WTC11 (cell line): ENCODE data around the gene INTU. TPM values are rescaled to one million over a fixed set of nuclear protein-coding genes. Genes with fewer than 3 reads are reported as not detected.

Source experiments
- ATAC-seq: fragments of 200-7000 bp; cut with Tn5 transposase; 2 replicates; pipeline ENCODE4 v1.10.0; 2021; ENCODE audit warnings: mild to moderate bottlenecking, moderate library complexity
- CTCF ChIA-PET: fragments of 300-600 bp; sonication (Branson Sonifier 250); formaldehyde crosslinking; loops from one replicate; lab custom pipeline; 2021; ENCODE audit warnings: antibody characterized with exemption; lab: Charles Lee
- POLR2A ChIA-PET: fragments of 350-600 bp; sonication (Branson Sonifier 250); formaldehyde crosslinking; loops from one replicate; lab custom pipeline; 2021; ENCODE audit warnings: antibody characterized with exemption; lab: Charles Lee
- DNase-seq: peaks from one replicate; pipeline ENCODE4 v3.0.0; 2021; ENCODE audit warnings: low spot score
- H3K27ac Mint-ChIP-seq: 2 replicates; pipeline ENCODE4 v1.8.0; 2021; ENCODE audit warnings: mixed read lengths
- H3K27me3 Mint-ChIP-seq: 2 replicates; pipeline ENCODE4 v1.8.0; 2021; ENCODE audit warnings: low read depth, mild to moderate bottlenecking, moderate library complexity, mixed read lengths
- H3K36me3 Mint-ChIP-seq: 2 replicates; pipeline ENCODE4 v1.8.0; 2021; ENCODE audit warnings: mixed read lengths
- H3K4me1 Mint-ChIP-seq: 2 replicates; pipeline ENCODE4 v1.8.0; 2022; ENCODE audit warnings: mixed read lengths
- H3K4me3 Mint-ChIP-seq: 2 replicates; pipeline ENCODE4 v1.8.0; 2021; ENCODE audit warnings: mild to moderate bottlenecking, moderate library complexity, mixed read lengths
- H3K9me3 Mint-ChIP-seq: 2 replicates; pipeline ENCODE4 v1.8.0; 2021; ENCODE audit warnings: mixed read lengths
- AR ChIP-seq: fragments of 250-450 bp; sonication (Bioruptor Pico); IDR thresholded peaks from 2 replicates; pipeline ENCODE4 v1.9.0; 2021; ENCODE audit warnings: mild to moderate bottlenecking
- CTCF ChIP-seq: fragments of 200-600 bp; IDR thresholded peaks from 2 replicates; pipeline ENCODE4 v1.8.0; 2022; ENCODE audit warnings: antibody characterized with exemption
- FOXJ3 ChIP-seq: sonication (generic); formaldehyde crosslinking; IDR thresholded peaks from 2 replicates; pipeline ENCODE4 v1.9.0; 2021; ENCODE audit warnings: missing genetic modification reagents, mild to moderate bottlenecking, borderline replicate concordance
- JAZF1 ChIP-seq: fragments of 250-450 bp; sonication (Bioruptor Pico); IDR thresholded peaks from 2 replicates; pipeline ENCODE4 v1.9.0; 2021; ENCODE audit warnings: moderate library complexity, mild to moderate bottlenecking, inconsistent platforms
- PRDM15 ChIP-seq: sonication (generic); formaldehyde crosslinking; IDR thresholded peaks from 2 replicates; pipeline ENCODE4 v1.8.0; 2022; ENCODE audit warnings: missing genetic modification reagents
- PREB ChIP-seq: sonication (generic); formaldehyde crosslinking; IDR thresholded peaks from 2 replicates; pipeline ENCODE4 v1.8.1; 2022; ENCODE audit warnings: mild to moderate bottlenecking, missing genetic modification reagents, moderate library complexity, borderline replicate concordance
- STAT6 ChIP-seq: sonication (generic); formaldehyde crosslinking; conservative IDR thresholded peaks from 2 replicates; pipeline ENCODE4 v1.8.1; 2023; ENCODE audit warnings: mild to moderate bottlenecking, low read depth, missing genetic modification reagents, moderate library complexity
- TEAD1 ChIP-seq: sonication (generic); formaldehyde crosslinking; IDR thresholded peaks from 2 replicates; pipeline ENCODE4 v1.8.0; 2022; ENCODE audit warnings: mild to moderate bottlenecking, missing genetic modification reagents
- ZNF317 ChIP-seq: sonication (generic); formaldehyde crosslinking; IDR thresholded peaks from 2 replicates; pipeline ENCODE4 v1.8.1; 2023; ENCODE audit warnings: low read depth, mild to moderate bottlenecking, moderate library complexity, missing genetic modification reagents, borderline replicate concordance
- total RNA-seq: library from RNA; stranded (reverse); gene quantifications from 3 replicates; pipeline ENCODE4 v1.2.3, GENCODE V29; 2021
- TF ChIP-seq, protein P1 (sequence below): fragments of 250-450 bp; sonication (Bioruptor Pico); conservative IDR thresholded peaks from 2 replicates; pipeline ENCODE4 v1.9.0; 2021; ENCODE audit warnings: mild to moderate bottlenecking
- TF ChIP-seq, protein P2 (sequence below): sonication (generic); formaldehyde crosslinking; IDR thresholded peaks from 2 replicates; pipeline ENCODE4 v1.8.0; 2022; ENCODE audit warnings: mild to moderate bottlenecking, missing genetic modification reagents
- TF ChIP-seq, protein P3 (sequence below): sonication (generic); formaldehyde crosslinking; IDR thresholded peaks from 2 replicates; pipeline ENCODE4 v1.8.0; 2023; ENCODE audit warnings: missing genetic modification reagents, mild to moderate bottlenecking, borderline replicate concordance

The INTU gene
- total RNA-seq, 1 experiment from 2014 or later = 15.0 TPM

- TF ChIP-seq PREB (CRISPR knock-in tag) = no peak
Observed at GRCh38 chr4:127771535-127772275, 138.9 kb downstream of the INTU start (continued).

- POLR2A ChIA-PET = no interaction called here
- TF ChIP-seq, protein P1, sequence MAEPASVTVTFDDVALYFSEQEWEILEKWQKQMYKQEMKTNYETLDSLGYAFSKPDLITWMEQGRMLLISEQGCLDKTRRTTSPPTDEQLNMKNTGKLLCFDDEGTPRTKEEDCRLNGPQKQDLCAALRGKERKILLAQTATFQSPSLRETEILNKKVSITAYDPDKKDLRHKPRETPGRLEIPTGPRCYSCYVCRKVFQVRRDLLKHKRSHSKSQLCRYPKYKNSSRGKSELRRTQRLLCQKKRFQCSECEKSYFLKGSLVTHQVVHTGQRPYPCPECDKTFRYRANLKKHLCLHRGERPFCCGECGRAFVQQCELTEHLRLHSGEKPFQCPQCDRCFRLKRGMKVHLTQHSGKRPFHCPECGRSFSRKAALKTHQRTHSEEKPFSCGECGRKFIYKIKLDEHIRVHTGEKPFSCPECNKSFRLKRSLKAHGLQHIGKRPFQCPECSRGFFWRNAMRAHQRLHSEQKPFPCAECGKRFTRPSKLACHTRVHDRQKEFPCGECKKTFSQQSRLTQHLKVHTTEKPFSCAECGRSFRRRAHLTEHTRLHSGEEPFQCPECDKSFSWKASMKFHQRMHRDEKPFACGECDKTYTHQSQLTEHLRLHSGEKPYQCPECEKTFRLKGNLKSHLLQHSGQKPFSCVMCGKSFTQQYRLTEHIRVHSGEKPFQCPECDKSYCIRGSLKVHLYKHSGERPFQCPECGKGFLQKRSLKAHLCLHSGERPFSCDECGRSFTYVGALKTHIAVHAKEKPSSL (CRISPR knock-in tag) = no peak
- TF ChIP-seq JAZF1 (CRISPR knock-in tag) (no peak), PRDM15 (CRISPR knock-in tag) (no peak), AR (CRISPR knock-in tag) (no peak), ZNF317 (no peak), STAT6 (CRISPR knock-in tag) (no peak), FOXJ3 (no peak), CTCF (no peak), TEAD1 (no peak)
- TF ChIP-seq, protein P2, sequence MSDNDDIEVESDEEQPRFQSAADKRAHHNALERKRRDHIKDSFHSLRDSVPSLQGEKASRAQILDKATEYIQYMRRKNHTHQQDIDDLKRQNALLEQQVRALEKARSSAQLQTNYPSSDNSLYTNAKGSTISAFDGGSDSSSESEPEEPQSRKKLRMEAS = no peak
- TF ChIP-seq, protein P3, sequence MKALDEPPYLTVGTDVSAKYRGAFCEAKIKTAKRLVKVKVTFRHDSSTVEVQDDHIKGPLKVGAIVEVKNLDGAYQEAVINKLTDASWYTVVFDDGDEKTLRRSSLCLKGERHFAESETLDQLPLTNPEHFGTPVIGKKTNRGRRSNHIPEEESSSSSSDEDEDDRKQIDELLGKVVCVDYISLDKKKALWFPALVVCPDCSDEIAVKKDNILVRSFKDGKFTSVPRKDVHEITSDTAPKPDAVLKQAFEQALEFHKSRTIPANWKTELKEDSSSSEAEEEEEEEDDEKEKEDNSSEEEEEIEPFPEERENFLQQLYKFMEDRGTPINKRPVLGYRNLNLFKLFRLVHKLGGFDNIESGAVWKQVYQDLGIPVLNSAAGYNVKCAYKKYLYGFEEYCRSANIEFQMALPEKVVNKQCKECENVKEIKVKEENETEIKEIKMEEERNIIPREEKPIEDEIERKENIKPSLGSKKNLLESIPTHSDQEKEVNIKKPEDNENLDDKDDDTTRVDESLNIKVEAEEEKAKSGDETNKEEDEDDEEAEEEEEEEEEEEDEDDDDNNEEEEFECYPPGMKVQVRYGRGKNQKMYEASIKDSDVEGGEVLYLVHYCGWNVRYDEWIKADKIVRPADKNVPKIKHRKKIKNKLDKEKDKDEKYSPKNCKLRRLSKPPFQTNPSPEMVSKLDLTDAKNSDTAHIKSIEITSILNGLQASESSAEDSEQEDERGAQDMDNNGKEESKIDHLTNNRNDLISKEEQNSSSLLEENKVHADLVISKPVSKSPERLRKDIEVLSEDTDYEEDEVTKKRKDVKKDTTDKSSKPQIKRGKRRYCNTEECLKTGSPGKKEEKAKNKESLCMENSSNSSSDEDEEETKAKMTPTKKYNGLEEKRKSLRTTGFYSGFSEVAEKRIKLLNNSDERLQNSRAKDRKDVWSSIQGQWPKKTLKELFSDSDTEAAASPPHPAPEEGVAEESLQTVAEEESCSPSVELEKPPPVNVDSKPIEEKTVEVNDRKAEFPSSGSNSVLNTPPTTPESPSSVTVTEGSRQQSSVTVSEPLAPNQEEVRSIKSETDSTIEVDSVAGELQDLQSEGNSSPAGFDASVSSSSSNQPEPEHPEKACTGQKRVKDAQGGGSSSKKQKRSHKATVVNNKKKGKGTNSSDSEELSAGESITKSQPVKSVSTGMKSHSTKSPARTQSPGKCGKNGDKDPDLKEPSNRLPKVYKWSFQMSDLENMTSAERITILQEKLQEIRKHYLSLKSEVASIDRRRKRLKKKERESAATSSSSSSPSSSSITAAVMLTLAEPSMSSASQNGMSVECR (CRISPR knock-in tag) = no peak
Observed at GRCh38 chr4:127772769-127773671, 140.3 kb downstream of the INTU start.

More at GRCh38 chr4:127772769-127773671, 140.3 kb downstream of the INTU start:
- Mint-ChIP-seq H3K4me1 (peaks cover 10% of the 10 kb centered on the region; the same call in 1 of the 2 replicates), H3K27ac (no peak overlapping the region), H3K36me3 (no peaks in the 10 kb centered on the region), H3K9me3 (no peaks in the 10 kb centered on the region), H3K4me3 (no peak overlapping the region), H3K27me3 (no peaks in the 10 kb centered on the region)
- CTCF ChIA-PET = no interaction called here
- DNase-seq = no peak
- no peak for ATAC-seq
